GM19324 (cell line): ENCODE measurements around the gene PRG2.

Source experiments
- ATAC-seq: cut with Tn5 transposase; IDR thresholded peaks from one replicate; pipeline ENCODE4 v1.9.1; 2021; ENCODE audit warnings: mild to moderate bottlenecking, moderate library complexity; ENCODE audit not compliant: unreplicated experiment, low FRiP score

PRG2 gene, protein sequence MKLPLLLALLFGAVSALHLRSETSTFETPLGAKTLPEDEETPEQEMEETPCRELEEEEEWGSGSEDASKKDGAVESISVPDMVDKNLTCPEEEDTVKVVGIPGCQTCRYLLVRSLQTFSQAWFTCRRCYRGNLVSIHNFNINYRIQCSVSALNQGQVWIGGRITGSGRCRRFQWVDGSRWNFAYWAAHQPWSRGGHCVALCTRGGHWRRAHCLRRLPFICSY

DNA sequence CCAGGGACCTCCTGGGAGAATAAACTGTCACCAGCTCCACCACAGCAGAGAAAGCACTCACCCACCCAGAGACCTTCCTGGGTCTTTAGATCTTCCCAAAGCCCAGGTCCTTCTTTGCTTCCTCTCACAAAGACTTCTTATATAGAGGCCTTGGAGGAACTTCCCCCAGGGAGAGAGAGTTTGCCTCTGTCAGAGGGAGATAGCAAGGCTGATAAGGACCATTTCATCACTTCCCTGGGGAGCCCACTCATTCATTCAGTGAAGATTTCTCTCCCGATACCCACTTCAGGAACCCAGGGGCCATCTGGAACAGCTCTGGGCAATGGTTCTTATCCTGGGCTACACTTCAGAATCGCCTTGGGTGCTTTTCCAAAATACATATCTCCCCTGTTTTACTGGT is at the start of gene PRG2:
Gene PRG2 (minus strand): TSS at position 116 of the 400 bp plus-strand sequence. CDS start 706 bp downstream, outside the sequence.
- ATAC-seq: no peak

- ATAC-seq: no peak
Measured at GRCh38 chr11:57439786-57440185, 49.3 kb upstream of the PRG2 start.

DNA sequence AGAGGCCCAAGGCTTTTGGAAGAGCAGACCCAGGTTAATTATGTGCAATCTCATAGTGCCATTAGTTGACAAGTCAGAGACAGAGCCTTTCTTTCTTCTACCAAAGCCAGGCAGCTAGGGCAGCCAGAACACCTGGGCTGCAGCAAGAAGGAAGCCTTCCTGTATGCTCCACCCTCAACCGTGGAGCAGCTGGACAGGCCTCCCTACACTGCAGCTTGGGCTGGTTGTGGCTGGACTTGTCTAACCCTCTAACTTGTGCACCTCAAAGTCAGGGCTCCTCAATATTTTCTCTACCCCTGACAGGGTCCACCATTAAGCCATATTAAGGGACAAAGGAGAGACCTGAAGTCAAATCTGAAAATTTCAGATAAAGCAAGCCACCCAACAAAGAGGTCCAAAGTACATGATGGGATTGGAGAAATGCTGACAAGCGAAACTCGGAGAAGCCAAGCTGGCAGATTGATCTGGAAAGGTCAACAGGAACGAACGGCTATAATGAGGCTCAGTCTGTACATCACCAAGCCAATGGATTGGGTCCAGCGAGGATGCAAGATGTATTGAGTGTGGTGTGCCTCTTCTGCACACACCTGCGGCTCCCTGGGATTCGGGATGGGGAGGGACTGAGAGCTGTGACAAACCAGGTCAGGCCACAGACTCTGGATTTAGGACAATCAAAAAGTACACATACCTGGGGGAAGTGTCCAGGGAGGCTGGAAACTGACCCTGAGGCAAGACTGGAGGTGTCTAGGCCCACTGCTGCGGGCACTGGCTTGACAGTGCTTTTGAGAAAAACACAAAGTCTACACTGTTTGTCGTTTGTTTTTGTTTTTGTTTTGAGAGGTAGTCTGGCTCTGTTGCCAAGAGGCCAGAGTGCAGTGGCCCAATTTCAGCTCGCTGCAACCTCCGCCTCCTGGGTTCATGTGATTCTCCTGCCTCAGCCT is 48.2 kb upstream of the PRG2 start:
- no peak for ATAC-seq

GRCh38 chr11:57436031-57436430 is 45.6 kb upstream of the PRG2 start:
- no peak for ATAC-seq

DNA sequence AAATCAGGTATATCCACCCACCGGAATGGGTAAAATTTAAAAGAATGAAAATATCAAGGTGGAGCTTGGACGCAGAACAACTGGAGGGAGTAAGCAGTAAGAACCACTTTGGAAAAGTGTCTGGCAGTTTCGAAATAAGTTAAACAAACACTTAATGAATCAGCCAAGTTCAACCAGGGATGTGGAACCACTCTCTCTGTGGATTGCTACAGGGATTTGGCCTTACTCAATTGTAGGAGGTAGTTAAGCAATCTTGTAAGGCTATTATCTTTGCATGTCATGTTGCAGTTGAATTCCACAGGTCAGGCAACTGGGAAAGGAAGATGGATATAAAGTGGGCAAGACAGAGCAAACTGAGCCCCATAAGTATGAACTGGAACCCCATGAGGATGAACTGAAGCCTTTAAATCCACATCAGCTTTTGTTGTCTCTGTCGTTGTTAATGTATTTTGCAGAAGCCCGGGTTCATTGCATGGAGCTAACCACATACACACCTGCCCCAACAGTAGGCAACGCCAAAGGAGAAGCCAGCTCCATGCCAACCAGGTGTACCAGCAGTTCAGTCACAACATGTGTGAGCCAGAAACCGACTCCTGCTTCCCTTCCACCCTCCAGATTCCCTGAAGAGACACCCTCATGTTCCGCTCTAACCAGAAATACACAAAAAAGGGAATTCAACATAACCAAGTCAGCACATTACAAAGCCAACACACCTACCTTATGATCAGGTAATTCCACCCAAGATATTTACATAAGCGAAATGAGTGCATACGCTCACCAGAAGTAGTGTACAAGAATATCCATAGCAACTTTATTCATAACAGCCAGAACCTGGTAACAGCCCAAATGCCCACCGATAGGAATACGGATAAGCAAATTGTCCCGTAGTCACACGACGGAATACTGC is 44.4 kb upstream of the PRG2 start:
- no peak for ATAC-seq

- ATAC-seq: no peak
Measured at GRCh38 chr11:57432714-57433163, 42.3 kb upstream of the PRG2 start.

- no peak for ATAC-seq
Measured at GRCh38 chr11:57432149-57432561, 41.7 kb upstream of the PRG2 start.

GRCh38 chr11:57430952-57431351 is 40.5 kb upstream of the PRG2 start:
- ATAC-seq: no peak

DNA sequence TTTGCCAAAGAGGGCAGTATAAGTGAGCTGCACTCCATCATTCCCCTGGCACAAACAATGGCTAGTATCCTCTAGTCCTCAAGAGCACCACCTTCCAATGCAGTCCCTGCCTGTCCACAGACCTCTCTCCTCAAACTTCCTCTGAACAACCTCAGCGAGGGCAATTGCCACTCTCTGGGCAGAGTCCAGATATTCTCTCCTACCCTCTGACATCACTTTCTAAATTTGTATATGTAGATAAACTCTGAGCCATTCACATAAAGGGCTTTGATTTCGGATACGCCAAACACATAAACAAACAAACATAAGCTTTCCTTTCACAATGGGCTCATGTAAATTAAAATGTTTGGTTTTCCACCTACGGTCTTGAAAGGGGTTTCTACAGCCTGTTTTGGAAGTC is 39.5 kb upstream of the PRG2 start:
- ATAC-seq: no peak

- no peak for ATAC-seq
Measured at GRCh38 chr11:57428643-57429042, 38.2 kb upstream of the PRG2 start.

DNA sequence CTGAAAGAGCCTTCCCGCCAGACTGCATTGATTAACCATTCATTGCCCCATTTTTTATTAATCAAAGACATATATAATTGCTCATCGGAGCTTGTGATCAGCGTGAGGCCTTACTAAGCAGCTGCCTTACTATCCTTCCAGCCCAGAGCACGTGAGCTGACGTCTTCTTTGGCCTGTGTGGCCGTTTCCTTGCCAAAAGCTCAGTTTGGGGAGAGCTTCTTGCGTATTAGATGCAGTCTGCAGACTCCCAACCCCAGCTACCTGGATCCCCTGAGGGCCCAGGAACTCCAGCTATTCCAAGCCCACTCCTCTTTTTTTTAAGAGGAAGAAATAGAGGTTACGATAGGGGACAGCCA is 37.3 kb upstream of the PRG2 start:
- ATAC-seq: no peak

DNA sequence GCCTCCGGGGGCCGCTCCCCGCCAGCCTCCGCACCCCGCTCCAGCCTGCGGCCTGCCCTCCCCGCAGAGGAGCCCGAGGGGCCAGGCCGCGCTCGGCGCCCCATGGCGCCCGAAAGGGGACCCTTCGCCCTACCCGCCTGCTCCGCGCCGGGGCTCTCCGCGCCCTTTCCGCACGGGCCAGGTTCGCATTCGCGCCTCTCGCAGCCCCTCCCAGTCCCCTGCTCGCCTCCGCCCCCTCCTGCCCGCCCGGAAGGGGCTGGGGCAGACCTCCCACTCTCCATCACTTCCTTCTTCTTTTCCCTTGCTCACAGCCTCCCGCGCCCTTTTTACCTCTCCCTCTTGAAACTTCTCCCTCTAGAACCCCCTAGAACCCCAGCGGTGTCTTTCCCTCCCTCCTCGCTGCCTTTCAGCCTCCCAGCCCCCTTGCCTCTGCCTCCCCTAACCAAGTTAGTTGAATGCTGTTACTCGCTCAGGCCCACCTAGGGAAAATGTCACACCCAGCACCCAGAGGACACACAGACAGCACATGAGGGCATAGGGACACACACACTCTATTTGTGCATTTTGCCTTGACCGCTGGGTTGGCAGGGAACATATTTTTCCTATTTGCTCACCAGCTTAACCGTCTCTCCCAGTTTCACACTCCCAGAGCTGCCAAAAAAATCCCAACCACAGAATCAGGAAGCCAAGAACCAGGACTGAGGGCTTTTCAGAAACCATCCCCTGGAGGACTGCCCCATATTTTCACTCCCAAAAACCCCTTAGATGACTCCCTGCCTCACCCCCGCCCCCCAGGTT is 36.7 kb upstream of the PRG2 start, which contains the start of gene SLC43A3:
Gene SLC43A3 (minus strand): TSS at position 193 of the 798 bp plus-strand sequence. CDS start 949 bp downstream, outside the sequence.
- ATAC-seq: peak; percentile 73

DNA sequence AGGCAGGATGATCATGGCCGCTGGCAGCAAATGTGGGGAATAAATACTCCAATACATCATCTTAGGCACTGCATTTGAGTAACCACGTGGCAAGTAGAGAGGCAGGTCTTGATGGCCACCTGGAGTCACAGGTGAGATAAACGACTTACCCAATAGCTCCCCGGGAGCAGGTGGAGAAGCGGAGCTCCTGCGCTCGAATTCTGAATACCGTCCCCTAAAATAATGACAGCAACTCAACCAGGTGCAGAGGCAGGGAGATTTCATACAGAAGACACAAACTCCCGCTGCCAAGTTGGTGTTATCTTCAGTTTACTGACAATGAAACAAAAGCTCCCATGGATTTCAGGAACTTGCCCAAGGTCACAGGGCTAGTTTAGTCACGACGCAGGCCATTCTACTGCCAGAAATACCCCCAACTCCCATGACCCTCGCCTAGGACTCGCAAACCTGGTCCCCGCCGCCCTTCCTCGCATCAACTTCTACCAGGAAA is 36.0 kb upstream of the PRG2 start:
- ATAC-seq: no peak

- ATAC-seq: no peak
Measured at GRCh38 chr11:57425565-57426438, 35.4 kb upstream of the PRG2 start.

DNA sequence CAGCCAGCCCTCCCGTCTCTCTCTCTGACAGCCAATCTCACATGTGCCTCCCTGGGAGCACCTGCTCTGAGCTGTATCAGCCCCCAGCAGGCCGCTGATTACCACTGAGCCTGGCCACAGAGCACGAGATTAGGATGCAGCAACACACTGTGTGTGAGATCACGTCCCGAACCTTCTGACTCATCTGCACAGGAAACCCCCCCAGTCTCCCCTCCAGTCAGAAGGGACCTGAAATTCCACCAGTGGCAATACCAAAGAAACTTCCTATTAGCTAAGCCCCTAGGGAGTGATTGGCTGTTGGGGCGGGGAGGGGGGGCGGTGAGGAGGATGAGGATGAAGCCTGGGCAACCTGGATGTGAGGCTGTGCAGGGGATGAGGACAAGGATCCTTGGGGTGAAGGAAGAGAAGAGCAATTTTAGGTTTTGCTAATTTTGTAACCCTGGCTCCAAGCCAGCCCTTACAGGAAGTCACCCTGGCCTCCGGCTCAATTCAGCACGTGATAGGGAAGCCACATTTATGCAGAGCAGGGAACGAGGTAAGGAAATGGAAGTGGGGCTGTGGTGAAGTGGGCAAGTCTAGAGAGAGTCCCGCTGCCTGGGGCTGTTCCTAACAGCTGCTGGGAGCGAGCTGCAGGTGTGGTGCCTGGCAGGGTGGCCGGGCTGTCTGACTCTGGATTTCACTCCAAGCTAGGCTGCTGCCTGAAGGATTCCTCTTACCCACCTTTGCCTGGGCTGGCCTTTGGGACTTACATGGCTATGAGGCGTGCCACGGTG is 34.5 kb upstream of the PRG2 start:
- ATAC-seq: peak; percentile 68

GRCh38 chr11:57424137-57424791 is 33.8 kb upstream of the PRG2 start:
- no peak for ATAC-seq

DNA sequence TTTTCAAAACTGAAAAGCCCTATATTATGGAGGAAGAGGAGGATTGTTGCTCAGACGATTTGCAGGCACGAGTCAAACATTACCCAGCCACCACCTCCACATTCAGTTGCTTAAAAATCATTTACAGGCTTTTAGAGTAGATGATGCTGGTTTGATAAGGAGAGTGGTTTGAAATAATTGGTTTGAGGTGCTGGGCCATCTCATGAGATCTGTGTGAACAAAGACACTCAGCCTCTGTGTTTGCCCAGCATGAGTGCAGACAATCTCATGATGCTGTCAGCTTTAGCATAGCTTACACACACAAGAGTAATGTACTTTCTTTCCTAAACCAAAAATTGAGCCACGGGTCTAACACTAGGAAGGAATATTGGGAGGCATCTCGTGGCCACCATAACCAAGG is 32.2 kb upstream of the PRG2 start:
- ATAC-seq: no peak
